CD14-positive monocyte (primary cell): ENCODE measurements around the gene MXRA7. TPM values are rescaled to one million over a fixed set of nuclear protein-coding genes. Genes with fewer than 3 reads are reported as not detected.

ENCODE experiments used
- DNase-seq, 3 donors: peaks; one replicate each; pipeline ENCODE4 v3.0.0-alpha.2; 2011 to 2022
- H2AFZ ChIP-seq: 2 replicates; pipeline ENCODE4 v1.6.0; 2012; ENCODE audit warnings: mild to moderate bottlenecking, low read depth, low read length, inconsistent platforms; ENCODE audit not compliant: insufficient read depth, poor library complexity, severe bottlenecking
- H3K27ac ChIP-seq, 2 donors: 1 replicate in 1 of 2; 2 replicates in 1 of 2; pipeline ENCODE4 v1.5.1; 2012 to 2013; ENCODE audit warnings: low read length in 2 of 2, control low read depth in 1 of 2, inconsistent platforms in 1 of 2, low read depth in 1 of 2, mild to moderate bottlenecking in 1 of 2
- H3K27me3 ChIP-seq, 2 donors: one replicate each; pipeline versions ENCODE4 v1.6.0 to v1.6.1; 2011 to 2013; ENCODE audit warnings: low read length in 2 of 2; ENCODE audit not compliant: control insufficient read depth in 2 of 2, insufficient read depth in 2 of 2
- H3K36me3 ChIP-seq, 2 donors: replicated peaks in 1 of 2; 1 replicate in 1 of 2; 2 replicates in 1 of 2; pipeline versions ENCODE4 v1.5.1 to v1.6.1; 2012 to 2013; ENCODE audit warnings: low read length in 2 of 2, control low read depth in 1 of 2, inconsistent platforms in 1 of 2, mild to moderate bottlenecking in 1 of 2; ENCODE audit not compliant: insufficient read depth in 2 of 2, control insufficient read depth in 1 of 2
- H3K4me1 ChIP-seq, 2 donors: 1 replicate in 1 of 2; 2 replicates in 1 of 2; pipeline versions ENCODE4 v1.5.1 to v1.6.1; 2012 to 2013; ENCODE audit warnings: low read length in 2 of 2, control low read depth in 1 of 2, inconsistent platforms in 1 of 2, mild to moderate bottlenecking in 1 of 2, moderate library complexity in 1 of 2; ENCODE audit not compliant: insufficient read depth in 2 of 2, control insufficient read depth in 1 of 2
- H3K4me2 ChIP-seq: replicated peaks from 2 replicates; pipeline ENCODE3; 2012; ENCODE audit warnings: low read length, moderate library complexity, mild to moderate bottlenecking; ENCODE audit not compliant: poor library complexity, severe bottlenecking; ENCODE audit errors: extremely low read depth
- H3K4me3 ChIP-seq, 3 experiments: fragments of 200-600 bp in 1 of 3; sonication (generic) in 1 of 3; replicated peaks in 1 of 3; 1 replicate in 2 of 3; 2 replicates in 1 of 3; pipeline ENCODE4 v1.5.1; 2011 to 2013; ENCODE audit warnings: low read length in 3 of 3, mild to moderate bottlenecking in 3 of 3, control low read depth in 2 of 3, low read depth in 2 of 3, inconsistent platforms in 1 of 3, moderate library complexity in 1 of 3
- H3K79me2 ChIP-seq: 2 replicates; pipeline ENCODE4 v1.6.0; 2012; ENCODE audit warnings: mild to moderate bottlenecking, control low read depth, inconsistent platforms, low read length, moderate library complexity; ENCODE audit not compliant: insufficient read depth
- H3K9ac ChIP-seq: 2 replicates; pipeline ENCODE4 v1.6.0; 2017; ENCODE audit warnings: low read length, mild to moderate bottlenecking; ENCODE audit not compliant: insufficient read depth, poor library complexity, severe bottlenecking
- H3K9me3 ChIP-seq, 2 donors: replicated peaks in 1 of 2; 1 replicate in 1 of 2; 2 replicates in 1 of 2; pipeline versions ENCODE4 v1.5.1 to v1.6.1; 2012 to 2013; ENCODE audit warnings: low read length in 2 of 2, control low read depth in 1 of 2; ENCODE audit not compliant: control insufficient read depth in 1 of 2, insufficient read depth in 1 of 2
- H4K20me1 ChIP-seq: 2 replicates; pipeline ENCODE4 v1.6.0; 2012; ENCODE audit warnings: mild to moderate bottlenecking, low read length, control low read depth, moderate library complexity; ENCODE audit not compliant: insufficient read depth
- H3K27ac Mint-ChIP-seq, 7 donors: one replicate each; pipeline ENCODE4 v1.8.0; 2020; ENCODE audit warnings: mild to moderate bottlenecking in 7 of 7, mixed read lengths in 7 of 7, moderate library complexity in 6 of 7, inconsistent platforms in 2 of 7
- H3K27me3 Mint-ChIP-seq, 3 donors: one replicate each; pipeline ENCODE4 v1.8.0; 2021 to 2022; ENCODE audit warnings: low read depth in 3 of 3, mild to moderate bottlenecking in 3 of 3, mixed read lengths in 3 of 3, moderate library complexity in 3 of 3, inconsistent platforms in 1 of 3
- H3K36me3 Mint-ChIP-seq, 2 donors: one replicate each; pipeline ENCODE4 v1.8.0; 2020; ENCODE audit warnings: mixed read lengths in 2 of 2, inconsistent platforms in 1 of 2, mild to moderate bottlenecking in 1 of 2
- H3K4me1 Mint-ChIP-seq: one replicate; pipeline ENCODE4 v1.8.0; 2020; ENCODE audit warnings: mild to moderate bottlenecking, mixed read lengths
- H3K4me3 Mint-ChIP-seq, 2 donors: one replicate each; pipeline ENCODE4 v1.8.0; 2020; ENCODE audit warnings: mild to moderate bottlenecking in 2 of 2, mixed read lengths in 2 of 2, moderate library complexity in 1 of 2
- H3K9me3 Mint-ChIP-seq, 7 donors: one replicate each; pipeline ENCODE4 v1.8.0; 2020 to 2022; ENCODE audit warnings: mixed read lengths in 7 of 7, mild to moderate bottlenecking in 6 of 7, moderate library complexity in 6 of 7, inconsistent platforms in 2 of 7
- CTCF ChIP-seq: fragments of 200-600 bp; IDR thresholded peaks from one replicate; pipeline ENCODE4 v1.8.0; 2022; ENCODE audit warnings: antibody characterized with exemption, mild to moderate bottlenecking
- WGBS: methylation state at CpG from one replicate; pipeline ENCODE4 v1.1.5; 2013; ENCODE audit warnings: missing lambda C conversion rate; ENCODE audit not compliant: insufficient coverage; 5-methylcytosine and 5-hydroxymethylcytosine counted together
- intact Hi-C, 2 donors: fragments of 100-400 bp; cut with micrococcal nuclease; formaldehyde crosslinking; loops; one replicate each; pipeline versions ENCODE4 v1.15.0 to v1.15.1; 2023
- polyA plus RNA-seq, 3 donors: library from polyadenylated mRNA; depleted of rRNA in 1 of 3; unstranded in 2 of 3; stranded (reverse) in 1 of 3; fragments of 300-500 nt in 2 of 3; fragments of >200 nt in 1 of 3; fragmentation: Illumina TruSeq in 2 of 3; gene quantifications; 1 replicate in 2 of 3; 2 replicates in 1 of 3; pipeline ENCODE4 v1.2.3, GENCODE V29; 2012 to 2021

MXRA7 gene
- polyA plus RNA-seq, 3 donors, result 0.13 to 0.81 (median 0.30) TPM

- H2AFZ ChIP-seq, result no peak overlapping the region
- no peaks in the 10 kb centered on the region for H3K27me3 ChIP-seq
- H3K27ac Mint-ChIP-seq, result no peak overlapping the region
- H3K4me1 ChIP-seq, result peaks cover 12 to 15% of the 10 kb centered on the region in 2 donors
- H3K36me3 Mint-ChIP-seq, result no peaks in the 10 kb centered on the region
- no peak for TF ChIP-seq CTCF
- H3K9me3 ChIP-seq, result no peaks in the 10 kb centered on the region
- H3K4me2 ChIP-seq, result no peak overlapping the region
- H3K4me3 ChIP-seq, result no peak overlapping the region
- no peak overlapping the region for H3K9ac ChIP-seq
- 100% methylated on average over 4 of the region's 6 CpGs for WGBS
- no peaks in the 10 kb centered on the region for H4K20me1 ChIP-seq
- no peak for DNase-seq
- no peak overlapping the region for H3K27ac ChIP-seq
- H3K9me3 Mint-ChIP-seq, result peaks cover 0 to 2% (median 0%) of the 10 kb centered on the region in 7 donors
- peaks cover 17% of the 10 kb centered on the region for H3K4me1 Mint-ChIP-seq
- H3K4me3 Mint-ChIP-seq, result no peak overlapping the region
- H3K79me2 ChIP-seq, result no peaks in the 10 kb centered on the region
- H3K36me3 ChIP-seq, result no peaks in the 10 kb centered on the region
- H3K27me3 Mint-ChIP-seq, result peaks cover 0 to 4% (median 1%) of the 10 kb centered on the region in 3 donors
- intact Hi-C loops, result loop anchor here (2.0 to 10.0 kb wide), 2 partner anchors 39 to 49 kb away; partner anchors contain the start of genes JMJD6 (in 1 of the 2) and METTL23 (in 1 of the 2)
Observed at GRCh38 chr17:76675648-76676047, 35.1 kb downstream of the MXRA7 start.

- H4K20me1 ChIP-seq, result no peaks in the 10 kb centered on the region
- WGBS, result 96% methylated on average over 5 of the region's 5 CpGs
- H2AFZ ChIP-seq, result no peak overlapping the region
- Mint-ChIP-seq H3K27me3 (peaks cover 0 to 4% (median 1%) of the 10 kb centered on the region in 3 donors), H3K4me1 (peaks cover 18% of the 10 kb centered on the region), H3K9me3 (peaks cover 0 to 2% (median 0%) of the 10 kb centered on the region in 7 donors), H3K4me3 (no peak overlapping the region), H3K27ac (no peak overlapping the region), H3K36me3 (no peaks in the 10 kb centered on the region)
- no peak overlapping the region for H3K9ac ChIP-seq
- no peaks in the 10 kb centered on the region for H3K27me3 ChIP-seq
- no peak overlapping the region for H3K27ac ChIP-seq
- intact Hi-C loops, result loop anchor here (2.0 to 10.0 kb wide), 3 partner anchors 40 to 53 kb away; partner anchors contain the start of genes JMJD6 (in 2 of the 2) and METTL23 (in 2 of the 2)
- H3K36me3 ChIP-seq, result no peaks in the 10 kb centered on the region
- peaks cover 12 to 15% of the 10 kb centered on the region in 2 donors for H3K4me1 ChIP-seq
- H3K9me3 ChIP-seq, result no peaks in the 10 kb centered on the region
- H3K4me2 ChIP-seq, result no peak overlapping the region
- no peak overlapping the region for H3K4me3 ChIP-seq
- H3K79me2 ChIP-seq, result no peaks in the 10 kb centered on the region
- DNase-seq, result no peak
- TF ChIP-seq CTCF, result no peak
Observed at GRCh38 chr17:76674600-76674999, 36.2 kb downstream of the MXRA7 start.
